ENCODE results near the gene AP2A2. TPM values are rescaled to one million over a fixed set of nuclear protein-coding genes. Genes with fewer than 3 reads are reported as not detected.

The AP2A2 gene
- total RNA-seq, 6 experiments from 2014 or later = 65.4 to 73.4 (median 70.9) TPM

- Mint-ChIP-seq H3K9me3 (no peaks in the 10 kb centered on the region), H3K27ac (no peak overlapping the region)
- no peak for TF ChIP-seq CTCF (IDR thresholded peaks at IDR 0.05)
These were observed 81.1 kb downstream of the AP2A2 start for GRCh38 chr11:1006762-1007161.

DNA sequence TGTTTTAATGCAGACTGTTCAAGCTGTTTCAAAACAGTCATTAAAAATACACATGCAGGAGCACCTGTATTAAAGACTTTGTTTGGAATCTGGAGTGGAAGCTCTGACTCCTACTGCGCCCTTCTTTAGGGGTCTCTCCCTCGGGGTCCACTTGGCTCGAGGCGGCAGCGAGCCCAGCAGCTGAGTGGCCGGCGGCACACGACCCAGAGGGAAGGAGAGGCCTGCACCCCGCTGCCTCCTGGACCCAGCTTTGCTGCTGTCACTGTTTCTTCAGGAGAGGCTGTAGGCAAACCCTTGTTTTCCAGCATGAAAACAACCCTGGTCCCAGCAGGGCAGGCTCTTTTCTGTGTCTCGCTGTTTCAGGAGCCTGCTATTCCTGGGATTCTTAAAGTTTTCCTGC is 81.6 kb downstream of the AP2A2 start:
- no peak for DNase-seq
- Mint-ChIP-seq H3K4me1 (ENCODE audit: low read depth) (no peaks in the 10 kb centered on the region), H3K27me3 (ENCODE audit: insufficient read depth) (peaks cover 5% of the 10 kb centered on the region), H3K27ac (no peak overlapping the region), H3K4me3 (no peak overlapping the region), H3K36me3 (ENCODE audit: low read depth) (peaks cover 7% of the 10 kb centered on the region; the same call in 1 of the 2 replicates), H3K9me3 (no peaks in the 10 kb centered on the region)
- no peak for TF ChIP-seq CTCF (IDR thresholded peaks at IDR 0.05)

More at GRCh38 chr11:1006762-1007161, 81.1 kb downstream of the AP2A2 start:
- Mint-ChIP-seq H3K4me1 (ENCODE audit: low read depth) (no peaks in the 10 kb centered on the region), H3K4me3 (no peak overlapping the region), H3K27me3 (ENCODE audit: insufficient read depth) (peaks cover 5% of the 10 kb centered on the region), H3K36me3 (ENCODE audit: low read depth) (peaks cover 10% of the 10 kb centered on the region; the same call in 1 of the 2 replicates)
- no peak for DNase-seq

DNA sequence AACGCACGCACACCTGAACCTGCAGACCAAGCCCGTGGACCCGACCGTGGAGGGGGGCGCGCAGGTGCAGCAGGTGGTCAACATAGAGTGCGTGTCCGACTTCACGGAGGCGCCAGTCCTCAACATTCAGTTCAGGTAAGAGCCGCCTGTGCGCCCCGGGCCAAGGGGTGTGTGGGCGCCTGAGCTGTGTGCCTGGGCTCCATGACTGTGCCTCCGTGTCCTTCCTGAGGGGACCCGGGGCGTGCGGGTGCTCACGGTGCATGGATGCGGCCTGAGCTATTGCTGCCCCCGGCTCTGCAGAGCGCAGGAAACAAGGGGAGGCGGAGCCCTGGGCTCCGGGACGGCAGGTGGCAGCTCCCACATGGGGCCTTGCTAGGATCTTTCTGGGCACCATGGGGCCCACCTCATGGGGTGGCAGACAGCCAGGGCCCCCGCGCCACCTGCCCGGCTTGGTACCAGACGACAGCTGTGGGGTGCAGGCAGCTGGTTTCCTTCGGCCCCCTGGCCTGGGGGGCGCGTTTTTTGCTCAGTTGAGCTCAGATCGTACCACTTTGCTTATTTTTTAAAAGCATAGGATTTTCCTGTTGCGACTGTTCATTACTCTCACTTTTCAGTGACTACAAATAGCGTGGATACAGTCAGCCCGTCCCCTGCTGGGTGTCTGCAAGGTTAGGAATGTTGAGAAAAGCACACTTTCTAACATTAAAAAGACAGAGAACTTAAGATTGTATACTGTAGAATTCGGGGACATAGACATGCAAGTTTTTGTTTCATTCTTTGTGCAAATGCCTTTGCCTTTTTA is 82.5 kb downstream of the AP2A2 start:
- peaks cover 7% of the 10 kb centered on the region; the same call in 1 of the 2 replicates for H3K36me3 Mint-ChIP-seq (ENCODE audit: low read depth)
- no peak for DNase-seq
- no peak overlapping the region for H3K4me3 Mint-ChIP-seq
- TF ChIP-seq CTCF (IDR thresholded peaks at IDR 0.05) = no peak
- H3K9me3 Mint-ChIP-seq = no peaks in the 10 kb centered on the region
- no peak overlapping the region for H3K27ac Mint-ChIP-seq
- peaks cover 5% of the 10 kb centered on the region for H3K27me3 Mint-ChIP-seq (ENCODE audit: insufficient read depth)
- H3K4me1 Mint-ChIP-seq (ENCODE audit: low read depth) = no peaks in the 10 kb centered on the region

DNA sequence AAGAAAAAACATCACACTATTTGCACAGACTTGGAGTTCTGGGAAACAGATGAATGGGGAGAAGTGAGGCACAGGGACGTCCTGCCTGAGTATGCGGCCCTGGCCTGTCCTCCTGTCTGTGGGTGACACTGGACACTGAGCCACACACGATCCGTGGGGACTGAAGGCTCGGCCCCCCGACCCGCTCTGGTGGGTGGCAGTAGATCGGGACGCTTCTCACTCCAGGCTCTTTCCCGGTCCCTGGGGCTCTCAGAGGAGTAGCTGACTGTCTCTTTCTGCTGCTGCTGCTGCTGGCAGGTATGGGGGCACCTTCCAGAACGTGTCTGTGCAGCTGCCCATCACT is 83.1 kb downstream of the AP2A2 start:
- Mint-ChIP-seq H3K27ac (no peak overlapping the region), H3K27me3 (ENCODE audit: insufficient read depth) (peaks cover 5% of the 10 kb centered on the region), H3K36me3 (ENCODE audit: low read depth) (peaks cover 7% of the 10 kb centered on the region; the same call in 1 of the 2 replicates), H3K4me3 (no peak overlapping the region), H3K9me3 (no peaks in the 10 kb centered on the region), H3K4me1 (ENCODE audit: low read depth) (no peaks in the 10 kb centered on the region)
- DNase-seq = no peak
- TF ChIP-seq CTCF (IDR thresholded peaks at IDR 0.05) = no peak

DNA sequence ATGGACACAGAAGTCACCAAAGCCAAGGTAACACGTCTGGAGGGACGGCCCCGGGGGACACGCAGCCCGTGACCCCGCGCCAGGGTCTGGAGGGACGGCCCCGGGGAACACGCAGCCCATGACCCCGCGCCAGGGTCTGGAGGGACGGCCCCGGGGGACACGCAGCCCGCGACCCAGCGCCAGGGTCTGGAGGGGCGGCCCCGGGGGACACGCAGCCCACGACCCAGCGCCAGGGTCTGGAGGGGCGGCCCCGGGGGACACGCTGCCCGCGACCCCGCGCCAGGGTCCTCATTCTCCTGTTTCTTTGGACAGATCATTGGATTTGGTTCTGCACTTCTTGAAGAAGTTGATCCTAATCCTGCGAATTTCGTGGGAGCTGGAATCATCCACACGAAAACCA is 83.7 kb downstream of the AP2A2 start:
- no peaks in the 10 kb centered on the region for H3K4me1 Mint-ChIP-seq (ENCODE audit: low read depth)
- no peak overlapping the region for H3K4me3 Mint-ChIP-seq
- no peak for TF ChIP-seq CTCF (IDR thresholded peaks at IDR 0.05)
- H3K27ac Mint-ChIP-seq = no peak overlapping the region
- H3K9me3 Mint-ChIP-seq = no peaks in the 10 kb centered on the region
- H3K36me3 Mint-ChIP-seq (ENCODE audit: low read depth) = peaks cover 7% of the 10 kb centered on the region; the same call in 1 of the 2 replicates
- no peak for DNase-seq
- H3K27me3 Mint-ChIP-seq (ENCODE audit: insufficient read depth) = peaks cover 5% of the 10 kb centered on the region

All from HFFc6 (cell line).